B cell (primary cell): ENCODE data around the gene SNAPC4.

ENCODE experiments used
- EZH2 ChIP-seq: IDR thresholded peaks from 2 replicates; pipeline ENCODE4 v1.6.1; 2012; ENCODE audit warnings: borderline replicate concordance, low read depth, mild to moderate bottlenecking, moderate library complexity, low read length; ENCODE audit not compliant: insufficient read depth, poor library complexity, severe bottlenecking
- TF ChIP-seq, protein P1 (sequence below): fragments of 200-600 bp; IDR thresholded peaks from one replicate; pipeline ENCODE4 v1.8.0; 2022; ENCODE audit warnings: antibody characterized with exemption, mild to moderate bottlenecking

DNA sequence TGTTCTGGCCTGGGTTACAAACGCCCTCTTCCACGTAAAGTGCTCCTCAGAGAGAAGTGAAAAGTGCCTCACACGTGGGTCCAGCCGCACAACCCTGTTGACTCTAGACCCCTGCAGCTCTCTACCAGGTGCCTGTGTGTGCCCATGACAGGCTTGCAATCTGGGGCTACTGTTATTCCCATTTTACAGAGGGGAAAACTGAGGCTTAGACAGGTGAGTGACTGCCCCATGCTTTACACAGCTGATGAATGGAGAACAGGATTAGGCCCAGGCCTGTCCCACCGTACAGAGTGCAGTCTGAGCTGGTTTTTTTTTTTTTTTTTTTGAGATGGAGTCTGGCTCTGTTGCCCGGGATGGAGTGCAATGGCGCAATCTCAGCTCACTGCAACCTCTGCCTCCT is 45.8 kb upstream of the SNAPC4 start:
- TF ChIP-seq, protein P1, sequence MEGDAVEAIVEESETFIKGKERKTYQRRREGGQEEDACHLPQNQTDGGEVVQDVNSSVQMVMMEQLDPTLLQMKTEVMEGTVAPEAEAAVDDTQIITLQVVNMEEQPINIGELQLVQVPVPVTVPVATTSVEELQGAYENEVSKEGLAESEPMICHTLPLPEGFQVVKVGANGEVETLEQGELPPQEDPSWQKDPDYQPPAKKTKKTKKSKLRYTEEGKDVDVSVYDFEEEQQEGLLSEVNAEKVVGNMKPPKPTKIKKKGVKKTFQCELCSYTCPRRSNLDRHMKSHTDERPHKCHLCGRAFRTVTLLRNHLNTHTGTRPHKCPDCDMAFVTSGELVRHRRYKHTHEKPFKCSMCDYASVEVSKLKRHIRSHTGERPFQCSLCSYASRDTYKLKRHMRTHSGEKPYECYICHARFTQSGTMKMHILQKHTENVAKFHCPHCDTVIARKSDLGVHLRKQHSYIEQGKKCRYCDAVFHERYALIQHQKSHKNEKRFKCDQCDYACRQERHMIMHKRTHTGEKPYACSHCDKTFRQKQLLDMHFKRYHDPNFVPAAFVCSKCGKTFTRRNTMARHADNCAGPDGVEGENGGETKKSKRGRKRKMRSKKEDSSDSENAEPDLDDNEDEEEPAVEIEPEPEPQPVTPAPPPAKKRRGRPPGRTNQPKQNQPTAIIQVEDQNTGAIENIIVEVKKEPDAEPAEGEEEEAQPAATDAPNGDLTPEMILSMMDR = no peak
- TF ChIP-seq EZH2 = no peak
